Spleen (tissue), 11 donors: ENCODE results near the gene ZFP2. TPM values are rescaled to one million over a fixed set of nuclear protein-coding genes. Genes with fewer than 3 reads are reported as not detected.
A peak's percentile ranks its signal among the peaks of the same experiment; 100 is the strongest.

Experiments
- DNase-seq: peaks from one replicate; pipeline ENCODE4 v3.0.0-alpha.2; 2020
- H3K27ac ChIP-seq, 8 donors: fragments of 200-600 bp; sonication (generic) in 7 of 8; 1 replicate in 4 of 8; 2 replicates in 4 of 8; pipeline versions ENCODE4 v1.5.0 to v1.8.0; 2016 to 2021; ENCODE audit warnings: inconsistent platforms in 4 of 8, mild to moderate bottlenecking in 4 of 8, moderate library complexity in 1 of 8
- H3K27me3 ChIP-seq, 7 donors: fragments of 200-600 bp; sonication (generic) in 6 of 7; replicated peaks in 1 of 7; 1 replicate in 4 of 7; 2 replicates in 3 of 7; pipeline versions ENCODE4 v1.5.0 to v1.8.0; 2016 to 2021; ENCODE audit warnings: inconsistent platforms in 3 of 7, mild to moderate bottlenecking in 1 of 7
- H3K36me3 ChIP-seq, 6 donors: fragments of 200-600 bp; sonication (generic) in 5 of 6; 1 replicate in 4 of 6; 2 replicates in 2 of 6; pipeline versions ENCODE4 v1.5.0 to v1.8.0; 2016 to 2021; ENCODE audit warnings: inconsistent platforms in 2 of 6
- H3K4me1 ChIP-seq, 6 donors: fragments of 200-600 bp; sonication (generic) in 5 of 6; 1 replicate in 3 of 6; 2 replicates in 3 of 6; pipeline versions ENCODE4 v1.5.0 to v1.8.0; 2016 to 2021; ENCODE audit warnings: inconsistent platforms in 3 of 6
- H3K4me3 ChIP-seq, 8 donors: fragments of 200-600 bp; sonication (generic) in 7 of 8; 1 replicate in 4 of 8; 2 replicates in 4 of 8; pipeline versions ENCODE4 v1.5.0 to v1.8.0; 2016 to 2021; ENCODE audit warnings: inconsistent platforms in 4 of 8, mild to moderate bottlenecking in 4 of 8, moderate library complexity in 2 of 8
- H3K9me3 ChIP-seq, 8 donors: fragments of 200-600 bp; sonication (generic) in 7 of 8; 1 replicate in 4 of 8; 2 replicates in 4 of 8; pipeline versions ENCODE4 v1.5.0 to v1.8.0; 2016 to 2021; ENCODE audit warnings: inconsistent platforms in 4 of 8
- CTCF ChIP-seq, 11 experiments: fragments of 200-600 bp in 7 of 11; fragments of 450-650 bp in 4 of 11; sonication (generic) in 4 of 11; IDR thresholded peaks in 8 of 11; conservative IDR thresholded peaks in 3 of 11; 1 replicate in 7 of 11; 2 replicates in 4 of 11; pipeline versions ENCODE4 v1.4.0 to v1.8.0; 2016 to 2021; ENCODE audit warnings: antibody characterized with exemption in 11 of 11, inconsistent platforms in 4 of 11, mild to moderate bottlenecking in 1 of 11
- POLR2A ChIP-seq, 3 donors: fragments of 450-650 bp; IDR thresholded peaks; one replicate each; pipeline ENCODE4 v1.5.1; 2017; ENCODE audit warnings: antibody characterized with exemption in 3 of 3, mild to moderate bottlenecking in 1 of 3
- POLR2AphosphoS5 ChIP-seq, 3 donors: sonication (generic); formaldehyde crosslinking; IDR thresholded peaks; one replicate each; pipeline ENCODE4 v1.5.1; 2017; ENCODE audit warnings: antibody characterized with exemption in 3 of 3
- WGBS, 5 donors: extraction: QIAGEN DNeasy Blood & Tissue Kit in 3 of 5; methylation state at CpG; one replicate each; pipeline versions ENCODE4 v1.1.5 to v1.1.7; 2013 to 2018; 5-methylcytosine and 5-hydroxymethylcytosine counted together
- intact Hi-C: fragments of 100-400 bp; cut with DNase I; formaldehyde crosslinking; loops from one replicate; pipeline ENCODE4 v1.15.0; 2023; ENCODE audit warnings: low total_unique reads
- polyA plus RNA-seq, 3 donors: library from polyadenylated mRNA; stranded (reverse); fragments of 200-250 nt; gene quantifications; one replicate each; pipeline ENCODE4 v1.2.1, GENCODE V29; 2013
- total RNA-seq, 7 donors: library from RNA; depleted of rRNA in 3 of 7; stranded (reverse); fragments of >200 nt in 3 of 7; fragmentation: NEBNext Ultra II Directional in 4 of 7; extraction: Animal tissue kit (Norgen Biotek cat#: 25700) in 4 of 7; gene quantifications; one replicate each; pipeline versions ENCODE4 v1.1.0 to v1.2.1, GENCODE V29; 2016 to 2021
- donor health status: healthy with polysubstance abuse.
- donor health status: DM: no; HTN: no; CAD: no; lungs with moderate emphysema.
- donor health status: DM: no; HTN: no; CAD: no.
- donor health status: Bipolar disorder and iron deficiency.
- donor health status: healthy.
- donor health status: DM: no; HTN: no; CAD: no.
- donor health status: DM: yes; HTN: yes; CAD: no.

ZFP2 gene
- total and polyA plus RNA-seq, 10 donors = 1.4 to 2.4 (median 1.7) TPM

- peaks cover 23 to 100% (median 92%) of the 10 kb centered on the region in 8 donors for H3K9me3 ChIP-seq
- intact Hi-C loops = no loop called here
- peak; percentile 87 for DNase-seq
- peaks cover 0 to 33% (median 19%) of the 10 kb centered on the region in 7 donors for H3K27me3 ChIP-seq
- H3K36me3 ChIP-seq = peaks cover 0 to 7% (median 0%) of the 10 kb centered on the region in 6 donors
- no peaks in the 10 kb centered on the region for H3K4me1 ChIP-seq
- WGBS, 5 donors = 9 to 23% (median 12%) methylated on average over 60 to 69 of the region's 69 CpGs
- TF ChIP-seq CTCF (IDR thresholded peaks at IDR 0.05 in 8 of 11, conservative IDR thresholded peaks at IDR 0.05 in 3 of 11) (no peak), POLR2AphosphoS5 (IDR thresholded peaks at IDR 0.05) (peak; percentile 65 to 85 (median 81))
- peak within 1 kb of the TSS; percentile 22 to 66 (median 45) for H3K4me3 ChIP-seq
- peak within 1 kb of the TSS in 7 of 8 donors; percentile 68 to 83 (median 74) for H3K27ac ChIP-seq
Observed at GRCh38 chr5:178940569-178941360, 45.1 kb downstream of the ZFP2 start, which contains the start of gene ZNF454. ZNF454 (plus strand) TSS chr5:178941198; CDS start chr5:178942792, 1,594 bp downstream.

GRCh38 chr5:178941361-178941760, 45.6 kb downstream of the ZFP2 start:
- H3K27me3 ChIP-seq = peaks cover 0 to 33% (median 19%) of the 10 kb centered on the region in 7 donors
- H3K9me3 ChIP-seq = peaks cover 17 to 100% (median 92%) of the 10 kb centered on the region in 8 donors
- WGBS, 5 donors = 11 to 36% (median 12%) methylated on average over 10 to 23 of the region's 23 CpGs
- H3K36me3 ChIP-seq = peaks cover 0 to 12% (median 4%) of the 10 kb centered on the region in 6 donors
- intact Hi-C loops = no loop called here
- peak overlapping the region; percentile 22 to 66 (median 45) for H3K4me3 ChIP-seq
- TF ChIP-seq POLR2A (IDR thresholded peaks at IDR 0.05) (no peak), POLR2AphosphoS5 (IDR thresholded peaks at IDR 0.05) (no peak), CTCF (IDR thresholded peaks at IDR 0.05 in 8 of 11, conservative IDR thresholded peaks at IDR 0.05 in 3 of 11) (no peak)
- no peaks in the 10 kb centered on the region for H3K4me1 ChIP-seq
- DNase-seq = no peak
- H3K27ac ChIP-seq = peak overlapping the region in 6 of 8 donors; percentile 68 to 83 (median 76)

- TF ChIP-seq POLR2AphosphoS5 (IDR thresholded peaks at IDR 0.05) = no peak
- no peaks in the 10 kb centered on the region for H3K27me3 ChIP-seq
- intact Hi-C loops = no loop called here
- H3K27ac ChIP-seq = no peak overlapping the region
- no peaks in the 10 kb centered on the region for H3K4me1 ChIP-seq
- WGBS, 5 donors = 92 to 98% (median 95%) methylated on average over 5 of the region's 5 CpGs
- no peak overlapping the region for H3K4me3 ChIP-seq
- H3K36me3 ChIP-seq = peaks cover 0 to 52% (median 15%) of the 10 kb centered on the region in 6 donors
- H3K9me3 ChIP-seq = peaks cover 41 to 100% (median 100%) of the 10 kb centered on the region in 8 donors
- no peak for DNase-seq
Observed at GRCh38 chr5:178965465-178966055, 69.8 kb downstream of the ZFP2 start.

- H3K9me3 ChIP-seq = peaks cover 8 to 99% (median 97%) of the 10 kb centered on the region in 8 donors
- no peak for TF ChIP-seq POLR2A (IDR thresholded peaks at IDR 0.05)
- TF ChIP-seq POLR2AphosphoS5 (IDR thresholded peaks at IDR 0.05) = no peak
- no peak for TF ChIP-seq CTCF (IDR thresholded peaks at IDR 0.05 in 8 of 11, conservative IDR thresholded peaks at IDR 0.05 in 3 of 11)
- no peak overlapping the region for H3K4me3 ChIP-seq
- WGBS, 5 donors = 89 to 100% (median 94%) methylated on average over 2 to 15 of the region's 15 CpGs
- intact Hi-C loops = no loop called here
- no peak overlapping the region for H3K27ac ChIP-seq
- peak; percentile 37 for DNase-seq
- peaks cover 0 to 12% (median 2%) of the 10 kb centered on the region in 6 donors for H3K36me3 ChIP-seq
- no peaks in the 10 kb centered on the region for H3K4me1 ChIP-seq
- H3K27me3 ChIP-seq = no peaks in the 10 kb centered on the region
Observed at GRCh38 chr5:178981381-178981780, 85.7 kb downstream of the ZFP2 start.

Other genes starting within 250 kb of the ZFP2 start
- 10 to 100 TPM; 13.7 to 28.7 (median 16.3) TPM for gene ZNF354A, start 165.3 kb upstream of the ZFP2 start, total RNA-seq
- 10 to 100 TPM in 2 of 3 donors, 1 to 10 TPM in 1; 9.0 to 11.6 (median 10.3) TPM for gene ZNF354A, start 165.3 kb upstream of the ZFP2 start, polyA plus RNA-seq
- gene ZNF354B, start 36.0 kb upstream of the ZFP2 start, total RNA-seq = 10 to 100 TPM; 12.6 to 26.2 (median 19.9) TPM
- 10 to 100 TPM in 2 of 3 donors, 1 to 10 TPM in 1; 9.0 to 12.2 (median 11.2) TPM for gene ZNF354B, start 36.0 kb upstream of the ZFP2 start, polyA plus RNA-seq
- 1 to 10 TPM; 1.3 to 4.9 (median 2.2) TPM for gene ZNF454, start 45.3 kb downstream of the ZFP2 start, total RNA-seq
- gene ZNF454, start 45.3 kb downstream of the ZFP2 start, polyA plus RNA-seq = under 1 TPM; 0.20 to 0.64 (median 0.21) TPM
- gene GRM6, start 99.4 kb downstream of the ZFP2 start, total RNA-seq = not detected
- not detected for gene GRM6, start 99.4 kb downstream of the ZFP2 start, polyA plus RNA-seq
- 1 to 10 TPM; 6.0 to 8.2 (median 7.0) TPM for gene ZNF879, start 127.9 kb downstream of the ZFP2 start, total RNA-seq
- gene ZNF879, start 127.9 kb downstream of the ZFP2 start, polyA plus RNA-seq = 1 to 10 TPM; 3.1 to 4.5 (median 3.2) TPM
- 1 to 10 TPM; 5.6 to 8.5 (median 7.3) TPM for gene ZNF354C, start 164.5 kb downstream of the ZFP2 start, total RNA-seq
- gene ZNF354C, start 164.5 kb downstream of the ZFP2 start, polyA plus RNA-seq = 1 to 10 TPM; 1.3 to 2.0 (median 1.9) TPM